Esophagus muscularis mucosa (tissue), 4 donors: ENCODE results near the gene ACTL6B.

Experiments
- CTCF ChIP-seq, 3 experiments: fragments of 200-600 bp in 2 of 3; fragments of 450-650 bp in 1 of 3; sonication (generic) in 2 of 3; IDR thresholded peaks; one replicate each; pipeline ENCODE4 v1.5.1; 2017 to 2019; ENCODE audit warnings: antibody characterized with exemption in 3 of 3, mild to moderate bottlenecking in 2 of 3, moderate library complexity in 1 of 3
- EP300 ChIP-seq: sonication (generic); formaldehyde crosslinking; IDR thresholded peaks from one replicate; pipeline ENCODE4 v1.6.1; 2017; ENCODE audit warnings: antibody characterized with exemption
- POLR2A ChIP-seq: fragments of 450-650 bp; IDR thresholded peaks from one replicate; pipeline ENCODE4 v1.6.1; 2017; ENCODE audit warnings: antibody characterized with exemption, moderate library complexity, mild to moderate bottlenecking, low read depth
- POLR2AphosphoS5 ChIP-seq, 2 donors: sonication (generic); formaldehyde crosslinking; IDR thresholded peaks; one replicate each; pipeline ENCODE4 v1.6.1; 2017; ENCODE audit warnings: antibody characterized with exemption in 2 of 2

DNA sequence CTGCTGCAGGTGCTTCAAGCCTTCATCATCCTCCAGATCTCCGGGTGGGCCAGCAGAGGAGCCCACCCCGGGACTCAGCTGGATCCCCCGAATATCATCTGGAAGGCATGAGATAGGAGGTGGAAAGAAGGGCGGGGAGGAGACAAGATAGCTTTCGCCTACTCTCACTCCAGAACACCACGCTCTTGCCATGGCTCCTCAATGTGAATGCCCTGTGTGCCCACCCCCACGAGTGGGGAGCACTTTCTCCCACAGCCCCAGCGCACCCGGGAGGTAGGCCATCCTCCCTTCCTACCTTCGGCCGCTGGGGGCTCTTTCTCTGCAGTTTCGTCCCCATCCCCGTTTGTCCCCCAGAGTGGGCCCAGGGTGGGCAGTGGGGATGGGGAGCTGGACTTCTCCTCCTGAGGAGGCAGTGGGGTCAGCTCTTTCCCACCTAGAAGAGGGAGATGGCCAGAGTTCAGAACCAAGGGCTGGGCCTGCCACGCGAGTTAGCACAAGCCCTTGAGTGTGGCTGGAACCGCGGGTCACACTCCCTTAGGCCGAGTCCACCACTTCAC is 28.9 kb upstream of the ACTL6B start:
- TF ChIP-seq POLR2A (no peak), CTCF (IDR thresholded peaks at IDR 0.05) (no peak), POLR2AphosphoS5 (IDR thresholded peaks at IDR 0.05) (no peak), EP300 (no peak)
